IPS-15b (cell line): ENCODE data around the gene SCN7A.
A peak's percentile ranks its signal among the peaks of the same experiment; 100 is the strongest.

ENCODE experiments used
- H3K27me3 ChIP-seq: one replicate; pipeline ENCODE4 v1.6.1; 2013; ENCODE audit warnings: low read length; ENCODE audit not compliant: control insufficient read depth, insufficient read depth
- H3K36me3 ChIP-seq: one replicate; pipeline ENCODE4 v1.6.1; 2013; ENCODE audit warnings: low read length; ENCODE audit not compliant: control insufficient read depth, insufficient read depth
- H3K4me1 ChIP-seq: one replicate; pipeline ENCODE4 v1.6.1; 2013; ENCODE audit warnings: mild to moderate bottlenecking, low read length; ENCODE audit not compliant: control insufficient read depth, insufficient read depth
- H3K4me3 ChIP-seq: one replicate; pipeline ENCODE4 v1.5.1; 2013; ENCODE audit warnings: low read depth, low read length
- H3K9ac ChIP-seq: one replicate; pipeline ENCODE4 v1.6.1; 2013; ENCODE audit warnings: low read depth, mild to moderate bottlenecking, low read length
- H3K9me3 ChIP-seq: one replicate; pipeline ENCODE4 v1.6.1; 2013; ENCODE audit warnings: mild to moderate bottlenecking, low read length; ENCODE audit not compliant: control insufficient read depth, insufficient read depth

SCN7A gene

DNA sequence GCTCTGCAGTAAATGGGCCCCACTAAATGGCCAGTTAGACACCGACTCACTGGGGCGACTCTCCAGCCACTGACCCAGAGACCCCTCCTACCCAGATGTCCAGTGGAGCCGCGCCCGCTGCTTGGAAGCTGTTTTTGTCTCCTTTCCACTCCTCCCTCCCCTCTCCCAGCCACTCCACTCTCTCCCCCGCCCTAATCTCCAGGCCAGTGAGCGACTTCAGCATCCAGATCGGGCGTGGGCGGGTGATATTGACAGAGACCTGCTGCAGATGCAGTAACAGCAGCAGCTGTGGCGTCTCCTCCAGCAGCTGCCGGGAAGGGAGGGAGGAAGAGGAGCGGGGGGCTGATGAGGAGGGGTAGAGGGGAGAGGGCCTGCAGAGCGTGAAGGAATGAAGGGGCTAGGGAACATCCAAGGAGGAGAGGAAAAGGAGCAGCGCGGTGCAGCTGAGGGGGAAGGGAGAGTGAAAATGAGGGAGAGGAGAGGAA, at the start of gene SCN7A:
TSS of gene SCN7A (minus strand) at position 110 of the 485 bp plus-strand sequence. CDS start 16,553 bp downstream, outside the sequence.
- Histone ChIP-seq H3K4me1 (no peaks in the 10 kb centered on the region), H3K36me3 (no peaks in the 10 kb centered on the region), H3K27me3 (peaks cover 10% of the 10 kb centered on the region), H3K9ac (peak within 1 kb of the TSS; percentile 70), H3K4me3 (peak within 1 kb of the TSS; percentile 71), H3K9me3 (no peaks in the 10 kb centered on the region)

- H3K4me1 ChIP-seq: no peaks in the 10 kb centered on the region
- no peaks in the 10 kb centered on the region for H3K9me3 ChIP-seq
- no peaks in the 10 kb centered on the region for H3K36me3 ChIP-seq
- no peak overlapping the region for H3K4me3 ChIP-seq
- no peak overlapping the region for H3K9ac ChIP-seq
- H3K27me3 ChIP-seq: no peaks in the 10 kb centered on the region
These were observed 45.5 kb upstream of the SCN7A start for GRCh38 chr2:166539340-166540162.

GRCh38 chr2:166536111-166536510, 42.1 kb upstream of the SCN7A start:
- Histone ChIP-seq H3K4me3 (no peak overlapping the region), H3K9me3 (no peaks in the 10 kb centered on the region), H3K27me3 (no peaks in the 10 kb centered on the region), H3K4me1 (no peaks in the 10 kb centered on the region), H3K9ac (no peak overlapping the region), H3K36me3 (no peaks in the 10 kb centered on the region)

GRCh38 chr2:166521155-166521554, 27.1 kb upstream of the SCN7A start:
- Histone ChIP-seq H3K9ac (no peak overlapping the region), H3K9me3 (no peaks in the 10 kb centered on the region), H3K4me3 (no peak overlapping the region), H3K36me3 (no peaks in the 10 kb centered on the region), H3K27me3 (no peaks in the 10 kb centered on the region), H3K4me1 (peaks cover 7% of the 10 kb centered on the region)

- Histone ChIP-seq H3K4me1 (peaks cover 7% of the 10 kb centered on the region), H3K27me3 (no peaks in the 10 kb centered on the region), H3K4me3 (no peak overlapping the region), H3K9ac (no peak overlapping the region), H3K36me3 (no peaks in the 10 kb centered on the region), H3K9me3 (no peaks in the 10 kb centered on the region)
These were observed 26.6 kb upstream of the SCN7A start for GRCh38 chr2:166520604-166521003.

DNA sequence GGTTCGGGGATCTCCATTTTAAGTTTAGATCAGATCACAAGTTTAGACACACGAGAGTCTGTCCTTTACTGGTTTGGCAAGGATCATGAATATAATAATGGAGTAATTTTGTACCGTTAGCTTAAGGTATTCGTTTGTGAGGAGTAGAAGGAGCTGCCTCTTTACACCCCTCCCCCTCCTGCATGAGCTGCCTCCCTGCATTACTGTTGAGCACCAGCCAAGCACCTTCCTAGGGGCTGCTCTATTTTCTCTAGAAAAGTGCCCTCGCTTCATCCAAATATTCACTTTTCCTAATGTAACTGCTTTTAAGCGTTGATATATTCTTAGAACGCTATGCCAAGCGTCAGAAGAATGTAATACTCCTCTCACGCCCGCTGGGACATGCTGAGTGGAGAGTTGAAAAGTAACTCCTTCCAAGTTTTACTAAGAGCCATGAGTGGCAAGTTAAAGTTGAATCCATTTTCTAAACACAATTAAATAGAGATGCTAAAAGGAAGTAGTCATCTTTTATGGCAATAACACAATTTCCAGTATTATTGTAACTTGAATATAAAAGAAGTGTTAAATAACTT, 25.4 kb upstream of the SCN7A start:
- no peak overlapping the region for H3K4me3 ChIP-seq
- no peaks in the 10 kb centered on the region for H3K36me3 ChIP-seq
- no peaks in the 10 kb centered on the region for H3K9me3 ChIP-seq
- H3K4me1 ChIP-seq: peaks cover 7% of the 10 kb centered on the region
- H3K9ac ChIP-seq: no peak overlapping the region
- no peaks in the 10 kb centered on the region for H3K27me3 ChIP-seq

- H3K9ac ChIP-seq: no peak overlapping the region
- no peaks in the 10 kb centered on the region for H3K9me3 ChIP-seq
- H3K36me3 ChIP-seq: no peaks in the 10 kb centered on the region
- no peak overlapping the region for H3K4me3 ChIP-seq
- H3K4me1 ChIP-seq: peaks cover 7% of the 10 kb centered on the region
- no peaks in the 10 kb centered on the region for H3K27me3 ChIP-seq
These were observed 24.8 kb upstream of the SCN7A start for GRCh38 chr2:166518634-166519390.

DNA sequence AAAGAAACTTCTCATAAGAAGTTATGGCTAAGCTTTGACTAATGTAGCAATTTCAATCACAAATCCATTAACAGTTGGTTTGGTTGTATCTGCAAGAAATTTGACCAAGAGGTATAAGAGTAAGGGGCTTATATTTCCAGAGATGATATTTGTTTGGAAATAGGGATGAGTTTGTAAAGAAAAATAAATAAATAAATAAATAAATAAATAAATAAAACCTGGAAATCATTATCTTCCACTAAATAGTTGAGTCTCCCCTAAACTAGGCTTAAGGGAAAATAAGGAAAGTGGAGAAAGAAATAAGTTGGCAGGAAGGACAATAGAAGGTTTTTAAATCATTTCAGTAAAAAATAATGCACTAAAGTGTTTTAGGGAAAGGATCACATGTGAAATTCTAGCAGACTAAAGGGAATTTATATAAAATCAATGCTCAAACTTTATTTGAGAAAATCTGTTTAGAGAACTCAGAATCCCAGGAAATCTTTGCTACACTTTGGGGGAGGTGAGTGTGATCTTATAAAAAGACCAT, 23.5 kb upstream of the SCN7A start:
- peaks cover 7% of the 10 kb centered on the region for H3K4me1 ChIP-seq
- H3K36me3 ChIP-seq: no peaks in the 10 kb centered on the region
- H3K27me3 ChIP-seq: no peaks in the 10 kb centered on the region
- H3K4me3 ChIP-seq: no peak overlapping the region
- H3K9ac ChIP-seq: no peak overlapping the region
- H3K9me3 ChIP-seq: no peaks in the 10 kb centered on the region

DNA sequence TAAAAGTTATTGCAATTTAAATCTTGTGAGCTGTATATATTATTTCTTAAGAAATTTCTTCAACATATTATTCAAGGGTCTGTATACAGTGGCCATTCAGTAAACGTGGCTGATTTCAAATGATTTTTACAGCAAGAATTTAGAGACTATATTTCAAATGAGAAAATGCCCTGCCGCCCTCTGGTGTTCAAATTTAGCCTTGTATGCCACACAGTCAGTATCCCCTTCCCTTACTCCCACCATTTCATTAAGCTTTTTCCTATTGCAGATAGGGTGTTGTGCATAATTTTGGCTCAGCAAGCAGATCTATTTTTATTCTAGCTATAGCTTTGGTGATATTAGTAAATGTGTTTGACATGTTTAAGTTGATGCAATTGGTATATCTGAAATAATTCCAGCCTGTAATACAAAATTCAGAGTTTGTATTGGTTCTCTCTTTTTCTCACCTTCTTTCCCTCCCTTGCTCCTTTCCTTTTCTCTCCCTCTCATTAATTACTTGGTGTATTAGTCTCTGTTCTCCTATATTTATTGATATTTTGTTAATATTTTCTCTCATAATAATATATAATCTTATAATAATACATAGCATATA, 22.8 kb upstream of the SCN7A start:
- no peaks in the 10 kb centered on the region for H3K27me3 ChIP-seq
- H3K4me3 ChIP-seq: no peak overlapping the region
- peaks cover 7% of the 10 kb centered on the region for H3K4me1 ChIP-seq
- H3K9me3 ChIP-seq: no peaks in the 10 kb centered on the region
- no peaks in the 10 kb centered on the region for H3K36me3 ChIP-seq
- no peak overlapping the region for H3K9ac ChIP-seq

GRCh38 chr2:166513952-166514351, 19.9 kb upstream of the SCN7A start:
- Histone ChIP-seq H3K9ac (no peak overlapping the region), H3K9me3 (no peaks in the 10 kb centered on the region), H3K4me3 (no peak overlapping the region), H3K27me3 (no peaks in the 10 kb centered on the region), H3K36me3 (no peaks in the 10 kb centered on the region), H3K4me1 (no peaks in the 10 kb centered on the region)

- no peak overlapping the region for H3K4me3 ChIP-seq
- no peaks in the 10 kb centered on the region for H3K27me3 ChIP-seq
- H3K36me3 ChIP-seq: no peaks in the 10 kb centered on the region
- H3K9ac ChIP-seq: no peak overlapping the region
- H3K9me3 ChIP-seq: no peaks in the 10 kb centered on the region
- no peaks in the 10 kb centered on the region for H3K4me1 ChIP-seq
These were observed 5.2 kb upstream of the SCN7A start for GRCh38 chr2:166499281-166499680.
